Mesenchymal stem cell (in vitro differentiated cells and primary cell): ENCODE data around the gene GALM.

ENCODE experiments used
- DNase-seq: peaks from one replicate; pipeline ENCODE4 v3.0.0-alpha.2; 2013
- H2AFZ ChIP-seq: one replicate; pipeline ENCODE4 v1.6.1; 2013; ENCODE audit warnings: low read depth, mild to moderate bottlenecking, control low read depth, inconsistent platforms, low read length, moderate library complexity
- H2AK5ac ChIP-seq: 2 replicates; pipeline ENCODE4 v1.6.1; 2013; ENCODE audit warnings: low read length, moderate library complexity, mild to moderate bottlenecking, inconsistent platforms; ENCODE audit not compliant: severe bottlenecking
- H2BK120ac ChIP-seq: one replicate; pipeline ENCODE4 v1.6.1; 2013; ENCODE audit warnings: low read depth, mild to moderate bottlenecking, inconsistent platforms, low read length, moderate library complexity
- H2BK12ac ChIP-seq, 2 experiments: one replicate each; pipeline ENCODE4 v1.6.1; 2013; ENCODE audit warnings: inconsistent platforms in 2 of 2, low read length in 2 of 2, mild to moderate bottlenecking in 2 of 2, moderate library complexity in 2 of 2, control low read depth in 1 of 2
- H2BK15ac ChIP-seq: one replicate; pipeline ENCODE4 v1.6.1; 2013; ENCODE audit warnings: mild to moderate bottlenecking, low read depth, inconsistent platforms; ENCODE audit not compliant: poor library complexity, severe bottlenecking
- H2BK5ac ChIP-seq: 2 replicates; pipeline ENCODE4 v1.6.1; 2013; ENCODE audit warnings: low read depth, mild to moderate bottlenecking, low read length, control low read depth, inconsistent platforms; ENCODE audit not compliant: poor library complexity, severe bottlenecking
- H3K14ac ChIP-seq, 2 experiments: one replicate each; pipeline ENCODE4 v1.6.1; 2013; ENCODE audit warnings: inconsistent platforms in 2 of 2, low read length in 2 of 2, control low read depth in 1 of 2, mild to moderate bottlenecking in 1 of 2, moderate library complexity in 1 of 2
- H3K18ac ChIP-seq, 2 experiments: one replicate each; pipeline ENCODE4 v1.6.1; 2013; ENCODE audit warnings: inconsistent platforms in 2 of 2, low read length in 2 of 2, control low read depth in 1 of 2, low read depth in 1 of 2, mild to moderate bottlenecking in 1 of 2
- H3K23ac ChIP-seq, 2 experiments: one replicate each; pipeline ENCODE4 v1.6.1; 2013; ENCODE audit warnings: inconsistent platforms in 2 of 2, low read length in 2 of 2, mild to moderate bottlenecking in 2 of 2, moderate library complexity in 2 of 2, control low read depth in 1 of 2
- H3K27ac ChIP-seq: 2 replicates; pipeline ENCODE4 v1.5.1; 2013; ENCODE audit warnings: mild to moderate bottlenecking, moderate library complexity, low read length, control low read depth, inconsistent platforms; ENCODE audit not compliant: poor library complexity, severe bottlenecking
- H3K27me3 ChIP-seq, 2 experiments: 2 replicates each; pipeline versions ENCODE4 v1.6.1 to v1.7.0; 2013; ENCODE audit warnings: low read length in 2 of 2, mild to moderate bottlenecking in 2 of 2, moderate library complexity in 2 of 2, control low read depth in 1 of 2, inconsistent platforms in 1 of 2; ENCODE audit not compliant: control insufficient read depth in 1 of 2, insufficient read depth in 1 of 2
- H3K36me3 ChIP-seq, 2 experiments: 2 replicates each; pipeline versions ENCODE4 v1.6.1 to v1.7.0; 2013; ENCODE audit warnings: low read length in 2 of 2, control low read depth in 1 of 2, inconsistent platforms in 1 of 2, low read depth in 1 of 2, mild to moderate bottlenecking in 1 of 2; ENCODE audit not compliant: insufficient read depth in 2 of 2, control insufficient read depth in 1 of 2
- H3K4ac ChIP-seq, 2 experiments: one replicate each; pipeline ENCODE4 v1.6.1; 2013; ENCODE audit warnings: inconsistent platforms in 2 of 2, low read length in 2 of 2, mild to moderate bottlenecking in 2 of 2, moderate library complexity in 2 of 2, control low read depth in 1 of 2, low read depth in 1 of 2
- H3K4me1 ChIP-seq: 2 replicates; pipeline ENCODE4 v1.6.1; 2013; ENCODE audit warnings: low read depth, low read length, control low read depth; ENCODE audit not compliant: control insufficient read depth, insufficient read depth
- H3K4me2 ChIP-seq: 2 replicates; pipeline ENCODE4 v1.6.1; 2013; ENCODE audit warnings: low read length, mild to moderate bottlenecking, inconsistent platforms; ENCODE audit not compliant: poor library complexity, severe bottlenecking
- H3K4me3 ChIP-seq, 2 experiments: 2 replicates each; pipeline versions ENCODE4 v1.5.1 to v1.7.0; 2013; ENCODE audit warnings: low read length in 2 of 2, mild to moderate bottlenecking in 2 of 2, control low read depth in 1 of 2, low read depth in 1 of 2; ENCODE audit not compliant: insufficient read depth in 1 of 2
- H3K79me1 ChIP-seq: replicated peaks from 2 replicates; pipeline ENCODE4 v1.6.1; 2013; ENCODE audit warnings: mild to moderate bottlenecking, control low read depth, low read length, inconsistent platforms; ENCODE audit not compliant: poor library complexity, severe bottlenecking
- H3K9ac ChIP-seq: 2 replicates; pipeline ENCODE4 v1.7.0; 2013; ENCODE audit warnings: mild to moderate bottlenecking, low read length, moderate library complexity
- H3K9me3 ChIP-seq: 2 replicates; pipeline ENCODE4 v1.7.0; 2013; ENCODE audit warnings: mild to moderate bottlenecking, low read length; ENCODE audit not compliant: control insufficient read depth
- H4K8ac ChIP-seq: one replicate; pipeline ENCODE4 v1.6.1; 2013; ENCODE audit warnings: inconsistent platforms, mild to moderate bottlenecking, low read length, moderate library complexity
- H4K91ac ChIP-seq: one replicate; pipeline ENCODE4 v1.6.1; 2013; ENCODE audit warnings: mild to moderate bottlenecking, low read length, inconsistent platforms
- WGBS: methylation state at CpG from one replicate; pipeline ENCODE4 v1.1.7; 2013; ENCODE audit warnings: mixed read lengths; 5-methylcytosine and 5-hydroxymethylcytosine counted together

The GALM gene

GRCh38 chr2:38653715-38654527 lies 12.0 kb upstream of the GALM start:
- Histone ChIP-seq H3K79me1 (no peaks in the 10 kb centered on the region), H3K23ac (no peak overlapping the region), H3K14ac (no peak overlapping the region), H3K4ac (no peak overlapping the region), H3K27me3 (peaks cover 10 to 16% of the 10 kb centered on the region in 2 experiments), H3K27ac (no peak overlapping the region), H2BK120ac (no peak overlapping the region), H2BK12ac (no peak overlapping the region), H3K9ac (no peak overlapping the region), H2AFZ (no peak overlapping the region), H2AK5ac (no peak overlapping the region), H3K4me1 (peaks cover 2% of the 10 kb centered on the region), H3K4me3 (no peak overlapping the region), H2BK5ac (no peak overlapping the region), H3K18ac (no peak overlapping the region), H3K4me2 (no peak overlapping the region), H3K36me3 (no peaks in the 10 kb centered on the region), H2BK15ac (no peak overlapping the region), H4K91ac (no peak overlapping the region), H4K8ac (no peak overlapping the region), H3K9me3 (no peaks in the 10 kb centered on the region)
- no peak for DNase-seq
- 93% methylated on average over 7 of the region's 10 CpGs for whole genome bisulfite sequencing

GRCh38 chr2:38654528-38655381 lies 11.2 kb upstream of the GALM start:
- peaks cover 10 to 16% of the 10 kb centered on the region in 2 experiments for H3K27me3 ChIP-seq
- H4K8ac ChIP-seq, result no peak overlapping the region
- H3K9ac ChIP-seq, result no peak overlapping the region
- H2BK12ac ChIP-seq, result no peak overlapping the region
- H3K4me3 ChIP-seq, result no peak overlapping the region
- no peaks in the 10 kb centered on the region for H3K36me3 ChIP-seq
- H3K9me3 ChIP-seq, result no peaks in the 10 kb centered on the region
- H2AFZ ChIP-seq, result no peak overlapping the region
- no peak overlapping the region for H3K23ac ChIP-seq
- H3K79me1 ChIP-seq, result no peaks in the 10 kb centered on the region
- no peak overlapping the region for H2BK5ac ChIP-seq
- no peak overlapping the region for H3K18ac ChIP-seq
- no peak overlapping the region for H3K27ac ChIP-seq
- H2AK5ac ChIP-seq, result no peak overlapping the region
- DNase-seq, result no peak
- H3K4me2 ChIP-seq, result no peak overlapping the region
- H2BK15ac ChIP-seq, result no peak overlapping the region
- H4K91ac ChIP-seq, result no peak overlapping the region
- no peak overlapping the region for H3K4ac ChIP-seq
- H2BK120ac ChIP-seq, result no peak overlapping the region
- H3K14ac ChIP-seq, result no peak overlapping the region
- H3K4me1 ChIP-seq, result peaks cover 2% of the 10 kb centered on the region
- 88% methylated on average over 11 of the region's 13 CpGs for WGBS

- Histone ChIP-seq H3K9ac (no peak overlapping the region), H4K8ac (no peak overlapping the region), H3K4me1 (peaks cover 2% of the 10 kb centered on the region), H3K79me1 (no peaks in the 10 kb centered on the region), H3K4ac (no peak overlapping the region), H3K9me3 (no peaks in the 10 kb centered on the region), H3K23ac (no peak overlapping the region), H3K4me3 (no peak overlapping the region), H3K18ac (no peak overlapping the region), H2BK15ac (no peak overlapping the region), H2BK120ac (no peak overlapping the region), H2BK12ac (no peak overlapping the region), H3K27ac (no peak overlapping the region), H3K4me2 (no peak overlapping the region), H3K36me3 (no peaks in the 10 kb centered on the region), H3K14ac (no peak overlapping the region), H3K27me3 (peaks cover 8 to 9% of the 10 kb centered on the region in 2 experiments), H2AFZ (no peak overlapping the region), H4K91ac (no peak overlapping the region), H2AK5ac (no peak overlapping the region), H2BK5ac (no peak overlapping the region)
- DNase-seq, result no peak
- WGBS, result 89% methylated on average over 1 of the region's 1 CpG
These were observed 10.5 kb upstream of the GALM start for GRCh38 chr2:38655441-38655840.

- no peak overlapping the region for H2BK12ac ChIP-seq
These were observed 8.9 kb upstream of the GALM start for GRCh38 chr2:38656866-38657480.

More at GRCh38 chr2:38656866-38657480, 8.9 kb upstream of the GALM start:
- Histone ChIP-seq H2AFZ (no peak overlapping the region), H3K14ac (no peak overlapping the region), H3K4ac (no peak overlapping the region), H3K4me1 (peaks cover 2% of the 10 kb centered on the region), H2BK5ac (no peak overlapping the region), H3K4me3 (no peak overlapping the region), H3K9me3 (no peaks in the 10 kb centered on the region), H3K36me3 (no peaks in the 10 kb centered on the region), H4K91ac (no peak overlapping the region), H3K9ac (no peak overlapping the region), H3K23ac (no peak overlapping the region), H2BK15ac (no peak overlapping the region), H3K27me3 (peaks cover 5% of the 10 kb centered on the region in 2 experiments), H3K18ac (no peak overlapping the region), H3K27ac (no peak overlapping the region), H2BK120ac (no peak overlapping the region), H3K4me2 (no peak overlapping the region), H2AK5ac (no peak overlapping the region), H3K79me1 (no peaks in the 10 kb centered on the region), H4K8ac (no peak overlapping the region)
- 92% methylated on average over 3 of the region's 4 CpGs for WGBS
- DNase-seq, result no peak
